ENCODE measurements around the gene RRP1. TPM values are rescaled to one million over a fixed set of nuclear protein-coding genes. Genes with fewer than 3 reads are reported as not detected.

RRP1 gene
- total RNA-seq, 1 experiment from 2014 or later, result 76.4 TPM

DNA sequence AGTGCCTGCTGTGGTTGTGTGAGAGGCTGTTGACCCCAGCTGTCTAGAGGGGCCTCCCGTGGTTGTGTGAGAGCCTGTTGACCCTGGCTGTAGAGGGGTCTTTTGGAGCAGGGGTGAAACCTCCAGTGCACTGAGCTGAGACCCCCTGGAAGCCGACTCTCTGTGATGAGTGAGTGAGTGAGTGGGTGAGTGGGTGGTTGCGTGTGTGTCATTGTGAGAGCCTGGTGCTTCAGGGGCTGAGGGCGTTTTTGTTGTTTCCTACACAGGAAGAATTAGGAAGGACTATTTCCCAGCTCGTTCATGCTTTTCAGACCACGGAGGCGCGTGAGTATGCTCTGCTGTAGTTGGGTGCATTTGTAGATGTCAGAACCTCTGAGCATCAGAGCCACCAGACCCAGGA is 3.0 kb downstream of the RRP1 start:
- Histone ChIP-seq H3K4me2 (ENCODE audit: low read length) (no peak overlapping the region), H3K36me3 (ENCODE audit: low read depth, low read length) (peaks cover 66% of the 10 kb centered on the region), H3K4me3 (ENCODE audit: low read length) (no peak overlapping the region), H3K27ac (ENCODE audit: low read length) (no peak overlapping the region), H3K79me2 (ENCODE audit: low read length) (peaks cover 70% of the 10 kb centered on the region), H4K20me1 (ENCODE audit: low read length) (peaks cover 33% of the 10 kb centered on the region), H2AFZ (ENCODE audit: low read length) (no peak overlapping the region), H3K9me3 (ENCODE audit: low read length) (no peaks in the 10 kb centered on the region), H3K4me1 (ENCODE audit: insufficient read depth, low read length) (peaks cover 9% of the 10 kb centered on the region), H3K9ac (ENCODE audit: low read length) (no peak overlapping the region), H3F3A (ENCODE audit: low read length, unreplicated experiment) (no peaks in the 10 kb centered on the region), H3K27me3 (ENCODE audit: low read length) (no peaks in the 10 kb centered on the region), H3K9me2 (replicated peaks; ENCODE audit: low read length) (no peaks in the 10 kb centered on the region)
- ChIA-PET POLR2A (ENCODE audit: unreplicated experiment) (interaction anchor here (0.6 kb wide), 1 partner anchor 14 kb away, joined by 4 read pairs; no protein-coding TSS in a partner anchor), CTCF (no interaction called here)
- ATAC-seq, result no peak
- no peak for DNase-seq
- intact Hi-C loops (cut with micrococcal nuclease), result no loop called here
- no peak for TF ChIP-seq EZH2phosphoT487 (IDR thresholded peaks at IDR 0.05; ENCODE audit: borderline replicate concordance, low read length)
- no TSS peak for BruUV-seq (replicated peaks)

- H3K27me3 ChIP-seq (ENCODE audit: low read length), result no peaks in the 10 kb centered on the region
- no peak overlapping the region for H3K4me3 ChIP-seq (ENCODE audit: low read length)
- H3K27ac ChIP-seq (ENCODE audit: low read length), result no peak overlapping the region
- intact Hi-C loops (cut with micrococcal nuclease), result no loop called here
- no peaks in the 10 kb centered on the region for H3F3A ChIP-seq (ENCODE audit: low read length, unreplicated experiment)
- no peaks in the 10 kb centered on the region for H3K9me2 ChIP-seq (replicated peaks; ENCODE audit: low read length)
- DNase-seq (no peak), ATAC-seq (no peak)
- H3K9ac ChIP-seq (ENCODE audit: low read length), result no peak overlapping the region
- TF ChIP-seq, protein P1, sequence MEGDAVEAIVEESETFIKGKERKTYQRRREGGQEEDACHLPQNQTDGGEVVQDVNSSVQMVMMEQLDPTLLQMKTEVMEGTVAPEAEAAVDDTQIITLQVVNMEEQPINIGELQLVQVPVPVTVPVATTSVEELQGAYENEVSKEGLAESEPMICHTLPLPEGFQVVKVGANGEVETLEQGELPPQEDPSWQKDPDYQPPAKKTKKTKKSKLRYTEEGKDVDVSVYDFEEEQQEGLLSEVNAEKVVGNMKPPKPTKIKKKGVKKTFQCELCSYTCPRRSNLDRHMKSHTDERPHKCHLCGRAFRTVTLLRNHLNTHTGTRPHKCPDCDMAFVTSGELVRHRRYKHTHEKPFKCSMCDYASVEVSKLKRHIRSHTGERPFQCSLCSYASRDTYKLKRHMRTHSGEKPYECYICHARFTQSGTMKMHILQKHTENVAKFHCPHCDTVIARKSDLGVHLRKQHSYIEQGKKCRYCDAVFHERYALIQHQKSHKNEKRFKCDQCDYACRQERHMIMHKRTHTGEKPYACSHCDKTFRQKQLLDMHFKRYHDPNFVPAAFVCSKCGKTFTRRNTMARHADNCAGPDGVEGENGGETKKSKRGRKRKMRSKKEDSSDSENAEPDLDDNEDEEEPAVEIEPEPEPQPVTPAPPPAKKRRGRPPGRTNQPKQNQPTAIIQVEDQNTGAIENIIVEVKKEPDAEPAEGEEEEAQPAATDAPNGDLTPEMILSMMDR (conservative IDR thresholded peaks at IDR 0.05; ENCODE audit: low read depth, low read length), result no peak
- TF ChIP-seq EZH2 (IDR thresholded peaks at IDR 0.05; ENCODE audit: low read length, unreplicated experiment) (no peak), EZH2phosphoT487 (IDR thresholded peaks at IDR 0.05; ENCODE audit: borderline replicate concordance, low read length) (no peak)
- H3K4me1 ChIP-seq (ENCODE audit: insufficient read depth, low read length), result peaks cover 9% of the 10 kb centered on the region
- BruUV-seq (replicated peaks), result no TSS peak
- peaks cover 70% of the 10 kb centered on the region for H3K79me2 ChIP-seq (ENCODE audit: low read length)
- peaks cover 33% of the 10 kb centered on the region for H4K20me1 ChIP-seq (ENCODE audit: low read length)
- ChIA-PET CTCF (no interaction called here), POLR2A (ENCODE audit: unreplicated experiment) (no interaction called here)
- no peak overlapping the region for H2AFZ ChIP-seq (ENCODE audit: low read length)
- peaks cover 74% of the 10 kb centered on the region for H3K36me3 ChIP-seq (ENCODE audit: low read depth, low read length)
- no peak overlapping the region for H3K4me2 ChIP-seq (ENCODE audit: low read length)
- H3K9me3 ChIP-seq (ENCODE audit: low read length), result no peaks in the 10 kb centered on the region
Observed at GRCh38 chr21:43793243-43793642, 3.9 kb downstream of the RRP1 start.

- Histone ChIP-seq H3K27ac (ENCODE audit: low read length) (no peak overlapping the region), H4K20me1 (ENCODE audit: low read length) (peaks cover 33% of the 10 kb centered on the region), H3K4me2 (ENCODE audit: low read length) (no peak overlapping the region), H3F3A (ENCODE audit: low read length, unreplicated experiment) (no peaks in the 10 kb centered on the region), H3K4me1 (ENCODE audit: insufficient read depth, low read length) (peaks cover 9% of the 10 kb centered on the region), H3K79me2 (ENCODE audit: low read length) (peaks cover 70% of the 10 kb centered on the region), H3K27me3 (ENCODE audit: low read length) (no peaks in the 10 kb centered on the region), H3K9me3 (ENCODE audit: low read length) (no peaks in the 10 kb centered on the region), H3K4me3 (ENCODE audit: low read length) (no peak overlapping the region), H3K9ac (ENCODE audit: low read length) (no peak overlapping the region), H3K9me2 (replicated peaks; ENCODE audit: low read length) (no peaks in the 10 kb centered on the region), H2AFZ (ENCODE audit: low read length) (no peak overlapping the region), H3K36me3 (ENCODE audit: low read depth, low read length) (peaks cover 84% of the 10 kb centered on the region)
- intact Hi-C loops (cut with micrococcal nuclease), result no loop called here
- CTCF ChIA-PET, result no interaction called here
- TF ChIP-seq EZH2 (IDR thresholded peaks at IDR 0.05; ENCODE audit: low read length, unreplicated experiment) (no peak), EZH2phosphoT487 (IDR thresholded peaks at IDR 0.05; ENCODE audit: borderline replicate concordance, low read length) (no peak)
- TF ChIP-seq, protein P1 (conservative IDR thresholded peaks at IDR 0.05; ENCODE audit: low read depth, low read length), result no peak
- DNase-seq (no peak), ATAC-seq (no peak)
- POLR2A ChIA-PET (ENCODE audit: unreplicated experiment), result no interaction called here
- no TSS peak for BruUV-seq (replicated peaks)
Observed at GRCh38 chr21:43794311-43794710, 4.9 kb downstream of the RRP1 start.
